IPS-NIHi11 (cell line): ENCODE data around the gene CXXC1.
"Not testable (repeated sequence)": the region's sequence is repeated elsewhere in the genome, so short reads cannot be mapped to it uniquely, and the experiment has no call there.

ENCODE experiments used
- DNase-seq: peaks from one replicate; pipeline ENCODE4 v3.0.0; 2012; ENCODE audit warnings: mixed read lengths, low spot score

CXXC1 gene

GRCh38 chr18:50297621-50298442 is 10.3 kb upstream of the CXXC1 start:
- DNase-seq: peak; percentile 81

DNA sequence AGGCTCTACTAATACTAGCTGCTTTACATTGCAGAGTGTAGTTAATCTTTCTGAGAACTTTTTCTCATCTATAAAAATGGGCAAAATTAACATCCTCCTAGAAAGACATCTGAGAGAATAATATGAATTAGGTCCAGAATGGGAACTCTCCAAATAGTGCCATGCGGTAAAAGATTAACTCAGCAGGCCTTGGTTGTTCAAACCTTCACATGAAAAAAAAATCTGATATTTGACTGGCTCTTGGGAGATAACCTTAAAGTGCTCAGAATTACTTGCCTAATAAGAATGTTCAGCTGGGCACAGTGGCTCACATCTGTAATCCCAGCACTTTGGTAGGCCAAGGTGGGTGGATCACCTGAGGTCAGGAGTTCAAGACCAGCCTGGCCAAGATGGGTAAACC is 5.5 kb upstream of the CXXC1 start:
- DNase-seq: no peak

DNA sequence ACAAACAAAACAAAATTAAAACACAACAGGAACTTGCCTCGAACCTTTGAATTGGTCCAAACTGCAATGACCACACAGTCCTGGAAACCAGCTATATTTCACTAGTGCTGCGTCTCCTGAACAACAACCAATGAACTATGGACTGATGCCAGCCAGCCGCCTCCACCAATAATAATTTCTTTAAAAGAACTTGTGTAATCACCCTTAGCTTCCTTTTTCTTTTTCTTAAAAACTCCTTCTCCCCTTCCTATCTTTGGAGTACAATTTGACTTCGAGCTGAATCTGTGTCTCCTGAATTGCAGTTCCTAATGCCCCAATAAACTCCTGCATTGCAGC is 1.6 kb upstream of the CXXC1 start:
- no peak for DNase-seq

- DNase-seq: not testable (repeated sequence)
Observed at GRCh38 chr18:50288348-50289107, 1.0 kb upstream of the CXXC1 start.

DNA sequence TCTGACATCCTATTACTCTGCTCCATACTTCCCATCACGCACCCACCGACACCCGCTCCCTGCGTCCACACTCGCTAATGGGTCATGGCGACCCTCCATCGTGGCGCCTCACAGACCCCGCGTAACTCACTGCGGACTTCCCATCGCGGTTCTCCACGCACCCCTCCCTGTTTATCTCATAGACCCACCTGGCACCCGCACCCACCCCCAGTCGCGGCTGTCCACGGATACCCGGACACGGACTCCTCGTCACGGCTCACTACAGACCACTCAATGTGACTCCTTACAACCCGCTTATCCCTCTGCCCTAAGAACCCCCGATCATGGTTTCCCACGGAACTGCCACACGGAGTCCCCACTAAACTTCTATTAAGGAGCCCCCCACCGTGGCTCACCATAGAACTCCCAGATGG is 458 bp downstream of the CXXC1 start:
- no peak for DNase-seq

GRCh38 chr18:50286391-50287027 is 983 bp downstream of the CXXC1 start:
- no peak for DNase-seq

- DNase-seq: no peak
Observed at GRCh38 chr18:50285631-50286321, 1.7 kb downstream of the CXXC1 start.

DNA sequence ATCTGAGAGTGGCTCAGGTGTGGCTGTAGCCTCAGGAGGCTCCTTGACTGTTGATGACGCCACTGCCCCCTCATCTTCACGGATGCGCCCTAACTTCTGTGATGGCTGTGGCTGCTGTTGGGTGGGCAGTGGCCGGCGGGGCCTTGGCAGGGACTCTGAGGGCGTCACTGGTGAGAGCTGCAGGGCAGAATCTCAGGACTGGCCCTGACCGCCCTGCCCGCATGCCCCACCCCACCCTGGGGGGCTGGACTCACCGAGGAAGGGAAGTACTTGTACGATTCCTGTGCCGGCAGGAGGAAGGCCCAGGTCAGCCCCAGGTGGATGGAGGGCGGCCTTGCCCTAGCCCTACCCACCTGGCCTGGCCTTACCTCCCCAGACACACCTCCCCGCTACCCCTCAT is 2.4 kb downstream of the CXXC1 start:
- no peak for DNase-seq

GRCh38 chr18:50284255-50284885 is 3.1 kb downstream of the CXXC1 start:
- DNase-seq: no peak

GRCh38 chr18:50283469-50284209 is 3.9 kb downstream of the CXXC1 start:
- no peak for DNase-seq

- no peak for DNase-seq
Observed at GRCh38 chr18:50282521-50283335, 4.8 kb downstream of the CXXC1 start.

DNA sequence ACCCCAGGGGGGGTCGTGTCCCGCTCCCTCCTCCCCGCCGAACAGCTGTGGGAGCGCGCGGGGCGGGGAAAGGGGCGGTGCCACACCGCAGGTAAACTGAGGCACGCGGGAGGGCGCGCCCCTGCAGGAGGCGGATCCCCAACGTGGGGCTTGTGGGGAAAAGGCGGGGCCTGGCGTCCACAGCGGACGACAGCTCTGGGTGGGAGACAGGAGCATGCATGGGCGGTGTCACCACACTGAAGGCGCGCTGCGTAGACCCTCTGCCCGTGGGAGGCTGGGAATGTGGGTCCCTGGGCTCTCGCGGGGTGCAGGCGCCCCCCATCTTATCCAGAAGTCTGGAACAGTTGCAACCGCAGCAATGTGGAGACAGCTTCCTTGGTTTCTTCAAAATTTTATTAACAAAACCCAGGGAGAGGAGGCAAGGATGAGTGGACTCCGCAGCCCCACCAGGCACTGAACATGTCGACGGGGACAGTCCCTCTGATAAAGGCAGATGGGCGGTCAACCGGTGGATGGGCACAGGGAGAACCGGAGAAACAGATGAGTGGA is 5.4 kb downstream of the CXXC1 start:
- DNase-seq: no peak

GRCh38 chr18:50281295-50281971 is 6.1 kb downstream of the CXXC1 start, which contains the start of gene MBD1:
Gene MBD1 (minus strand): TSS chr18:50281523. CDS start chr18:50279992, 1,531 bp downstream.
- peak; percentile 96 for DNase-seq

DNA sequence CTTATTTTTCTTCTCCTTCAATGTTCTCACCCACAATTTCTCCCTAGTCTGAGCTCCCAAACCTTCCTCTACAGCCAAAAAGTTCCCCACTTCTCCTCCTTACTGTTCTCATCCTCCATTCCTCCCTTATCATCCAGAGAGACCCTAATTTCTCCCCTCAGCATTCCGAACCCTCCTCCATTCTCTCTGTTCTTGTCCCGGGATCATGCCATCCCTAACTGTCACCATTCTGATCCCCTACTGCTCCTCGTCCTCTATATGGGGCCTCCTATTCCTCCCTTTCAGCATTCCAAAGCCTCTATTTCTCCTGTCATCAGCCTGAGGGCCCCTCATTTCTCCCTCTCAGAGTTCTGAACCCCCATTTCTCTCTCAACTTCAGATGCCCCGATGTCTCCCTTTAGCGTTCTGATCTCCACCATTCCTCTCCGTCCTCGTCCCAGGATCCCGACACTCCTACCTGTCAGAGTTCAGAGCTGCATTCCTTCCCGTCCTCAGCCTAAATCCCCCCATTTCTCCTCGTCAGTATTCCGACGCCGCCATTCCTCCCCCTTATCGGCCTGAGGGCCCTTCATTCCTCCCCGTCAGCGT is 6.7 kb downstream of the CXXC1 start:
- DNase-seq: no peak

GRCh38 chr18:50279752-50280151 is 7.7 kb downstream of the CXXC1 start:
- no peak for DNase-seq

DNA sequence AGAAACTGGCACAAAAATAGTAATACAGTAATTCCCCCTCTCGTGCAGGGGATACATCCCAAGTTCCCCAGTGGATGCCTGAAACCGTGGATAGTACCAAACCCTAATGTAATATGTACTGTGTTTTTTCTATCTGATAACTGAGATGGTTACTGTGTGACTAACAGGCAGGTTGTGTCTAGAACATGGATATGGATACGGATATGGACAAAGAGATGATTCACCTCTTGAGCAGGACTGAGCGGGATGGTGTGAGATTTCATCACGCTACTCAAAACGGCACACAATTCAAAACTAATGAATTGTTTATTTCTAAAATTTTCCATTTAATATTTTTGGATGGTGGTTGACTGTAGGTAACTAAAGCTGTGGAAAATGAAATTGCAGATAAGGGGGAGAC is 9.6 kb downstream of the CXXC1 start:
- DNase-seq: no peak

GRCh38 chr18:50276452-50276851 is 11.0 kb downstream of the CXXC1 start:
- no peak for DNase-seq

- no peak for DNase-seq
Observed at GRCh38 chr18:50275503-50276036, 11.9 kb downstream of the CXXC1 start.

DNA sequence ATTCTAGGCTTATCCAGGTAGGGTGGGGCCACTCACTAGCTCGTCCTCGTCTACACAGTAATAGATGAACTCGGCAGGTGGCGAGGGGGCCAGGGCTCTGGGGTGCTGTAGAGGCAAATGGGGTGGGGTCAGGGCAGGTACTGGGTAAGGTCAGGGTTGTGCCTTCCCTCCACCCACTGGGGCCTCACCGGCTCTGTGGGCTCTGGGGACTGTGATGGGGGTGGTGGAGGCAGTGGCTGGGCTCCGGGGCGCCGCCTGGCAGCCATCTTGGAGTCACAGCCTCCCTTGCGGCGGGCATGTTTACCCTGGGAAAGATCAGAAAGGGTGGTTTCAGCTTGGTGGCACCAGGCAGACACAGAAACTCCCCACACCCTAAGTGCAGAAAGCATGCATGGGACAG is 12.6 kb downstream of the CXXC1 start:
- no peak for DNase-seq
